MM.1S (cell line): ENCODE data around the gene CD8B.

ENCODE experiments used
- DNase-seq: peaks from one replicate; pipeline ENCODE4 v3.0.0-alpha.2; 2015
- H2AFZ ChIP-seq: fragments of 300-600 bp; sonication (generic); 2 replicates; pipeline ENCODE4 v1.6.0; 2016; ENCODE audit warnings: antibody characterized with exemption, low read length
- H3F3A ChIP-seq: fragments of 300-600 bp; sonication (generic); 2 replicates; pipeline ENCODE4 v1.6.1; 2016; ENCODE audit warnings: mild to moderate bottlenecking, antibody characterized with exemption, low read length, moderate library complexity, mixed read lengths; ENCODE audit not compliant: insufficient read depth
- H3K27ac ChIP-seq: fragments of 300-600 bp; sonication (generic); 2 replicates; pipeline ENCODE4 v1.5.1; 2016; ENCODE audit warnings: mild to moderate bottlenecking, low read length
- H3K27me3 ChIP-seq: fragments of 300-600 bp; sonication (generic); replicated peaks from 2 replicates; pipeline ENCODE4 v1.6.0; 2016; ENCODE audit warnings: low read length; ENCODE audit not compliant: insufficient read depth
- H3K36me3 ChIP-seq: fragments of 300-600 bp; sonication (generic); replicated peaks from 2 replicates; pipeline ENCODE4 v1.6.1; 2016; ENCODE audit warnings: mild to moderate bottlenecking, low read length, mixed read lengths; ENCODE audit not compliant: insufficient read depth
- H3K4me1 ChIP-seq: fragments of 300-600 bp; sonication (generic); 2 replicates; pipeline ENCODE4 v1.6.1; 2016; ENCODE audit warnings: low read length, mixed read lengths
- H3K4me2 ChIP-seq: fragments of 300-600 bp; sonication (generic); 2 replicates; pipeline ENCODE4 v1.6.0; 2016; ENCODE audit warnings: low read depth, low read length
- H3K4me3 ChIP-seq: fragments of 300-600 bp; sonication (generic); 2 replicates; pipeline ENCODE4 v1.5.1; 2016; ENCODE audit warnings: low read length, mixed read lengths
- H3K79me2 ChIP-seq: fragments of 300-600 bp; sonication (generic); 2 replicates; pipeline ENCODE4 v1.6.1; 2016; ENCODE audit warnings: mixed run types, low read length, mixed read lengths
- H3K9ac ChIP-seq: fragments of 300-600 bp; sonication (generic); 2 replicates; pipeline ENCODE4 v1.6.1; 2016; ENCODE audit warnings: low read length, mixed read lengths
- H3K9me2 ChIP-seq: fragments of 300-600 bp; sonication (generic); replicated peaks from 2 replicates; pipeline ENCODE4 v1.6.1; 2016; ENCODE audit warnings: mild to moderate bottlenecking, low read length, mixed read lengths; ENCODE audit not compliant: insufficient read depth
- H3K9me3 ChIP-seq: fragments of 300-600 bp; sonication (generic); replicated peaks from 2 replicates; pipeline ENCODE4 v1.6.1; 2016; ENCODE audit warnings: mild to moderate bottlenecking, low read length, mixed read lengths; ENCODE audit not compliant: insufficient read depth
- H4K20me1 ChIP-seq: fragments of 300-600 bp; sonication (generic); 2 replicates; pipeline ENCODE4 v1.6.1; 2016; ENCODE audit warnings: mild to moderate bottlenecking, low read length, moderate library complexity, mixed read lengths; ENCODE audit not compliant: insufficient read depth
- CTCF ChIP-seq: fragments of 300-600 bp; sonication (generic); IDR thresholded peaks from 2 replicates; pipeline ENCODE4 v1.5.1; 2016; ENCODE audit warnings: antibody characterized with exemption, low read length, mixed read lengths
- EZH2 ChIP-seq: fragments of 300-600 bp; sonication (generic); optimal IDR thresholded peaks from 2 replicates; pipeline ENCODE3; 2017; ENCODE audit warnings: low read depth, mild to moderate bottlenecking, antibody characterized with exemption, low read length, mixed read lengths
- EZH2phosphoT487 ChIP-seq: fragments of 300-600 bp; sonication (generic); IDR thresholded peaks from 2 replicates; pipeline ENCODE4 v1.6.1; 2018; ENCODE audit warnings: antibody characterized with exemption, low read length

CD8B gene

DNA sequence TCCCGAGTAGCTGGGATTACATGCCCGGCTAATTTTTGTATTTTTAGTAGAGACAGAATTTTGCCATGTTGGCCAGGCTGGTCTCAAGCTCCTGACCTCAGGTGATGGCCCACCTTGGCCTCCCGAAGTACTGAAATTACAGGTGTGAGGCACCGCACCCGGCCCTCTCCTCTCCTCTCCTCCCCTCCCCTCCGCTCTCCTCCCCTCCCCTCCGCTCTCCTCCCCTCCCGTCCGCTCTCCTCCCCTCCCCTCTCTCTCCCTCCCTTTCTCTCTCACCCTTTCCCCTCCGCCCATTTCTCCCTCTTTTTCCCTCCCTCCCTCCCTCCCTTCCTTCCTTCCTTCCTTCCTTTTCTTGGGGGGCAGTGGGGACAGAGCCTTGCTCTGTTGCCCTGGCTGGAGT lies 28.4 kb downstream of the CD8B start:
- Histone ChIP-seq H3K4me2 (no peak overlapping the region), H3K27ac (no peak overlapping the region), H3K9me2 (no peaks in the 10 kb centered on the region), H3K9ac (no peak overlapping the region), H4K20me1 (no peaks in the 10 kb centered on the region), H3K4me3 (no peak overlapping the region), H3K4me1 (no peaks in the 10 kb centered on the region), H2AFZ (no peak overlapping the region), H3F3A (no peaks in the 10 kb centered on the region), H3K27me3 (no peaks in the 10 kb centered on the region), H3K36me3 (no peaks in the 10 kb centered on the region), H3K9me3 (no peaks in the 10 kb centered on the region), H3K79me2 (no peaks in the 10 kb centered on the region)
- no peak for DNase-seq
- TF ChIP-seq EZH2 (no peak), EZH2phosphoT487 (no peak), CTCF (no peak)

DNA sequence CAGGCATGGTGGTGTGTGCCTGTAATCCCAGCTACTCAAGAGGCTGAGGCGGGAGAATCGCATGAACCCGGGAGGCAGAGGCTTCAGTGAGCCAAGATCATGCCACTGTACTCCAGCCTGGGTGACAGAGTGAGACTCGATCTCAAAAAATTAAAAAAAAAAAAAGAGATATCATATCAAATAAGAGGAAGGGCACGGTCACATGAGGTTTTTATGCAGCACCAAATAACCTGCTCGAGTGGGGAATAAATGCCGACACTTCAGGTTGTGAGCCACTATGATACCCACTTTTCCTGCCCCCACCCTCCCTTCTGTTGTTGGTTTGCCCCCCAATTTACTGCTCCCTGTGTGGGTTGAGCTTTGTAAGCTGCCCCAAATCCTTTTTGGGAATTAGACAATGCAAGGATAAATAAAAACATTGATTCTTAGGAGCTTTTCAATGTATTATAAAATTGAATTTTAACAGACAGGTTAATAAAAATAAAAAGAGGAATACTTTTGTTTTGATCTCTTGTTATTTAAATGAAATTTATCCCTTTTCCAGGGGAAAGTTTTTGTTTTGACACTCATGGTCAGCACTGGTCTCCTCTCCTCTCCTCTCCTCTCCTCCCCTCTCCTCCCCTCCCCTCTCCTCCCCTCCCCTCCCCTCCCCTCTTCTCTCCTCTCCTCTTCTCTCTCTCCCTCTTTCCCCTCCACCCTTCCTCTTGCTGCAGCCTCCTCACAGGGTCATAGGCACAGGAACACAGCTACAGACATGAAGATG lies 29.2 kb downstream of the CD8B start:
- H3F3A ChIP-seq: no peaks in the 10 kb centered on the region
- no peaks in the 10 kb centered on the region for H3K4me1 ChIP-seq
- no peaks in the 10 kb centered on the region for H3K36me3 ChIP-seq
- H3K9me2 ChIP-seq: no peaks in the 10 kb centered on the region
- no peaks in the 10 kb centered on the region for H4K20me1 ChIP-seq
- H2AFZ ChIP-seq: no peak overlapping the region
- no peak overlapping the region for H3K9ac ChIP-seq
- no peak overlapping the region for H3K4me2 ChIP-seq
- no peak overlapping the region for H3K4me3 ChIP-seq
- H3K27ac ChIP-seq: no peak overlapping the region
- H3K27me3 ChIP-seq: no peaks in the 10 kb centered on the region
- no peaks in the 10 kb centered on the region for H3K79me2 ChIP-seq
- DNase-seq: no peak
- no peaks in the 10 kb centered on the region for H3K9me3 ChIP-seq
- TF ChIP-seq EZH2phosphoT487 (no peak), EZH2 (no peak), CTCF (no peak)

DNA sequence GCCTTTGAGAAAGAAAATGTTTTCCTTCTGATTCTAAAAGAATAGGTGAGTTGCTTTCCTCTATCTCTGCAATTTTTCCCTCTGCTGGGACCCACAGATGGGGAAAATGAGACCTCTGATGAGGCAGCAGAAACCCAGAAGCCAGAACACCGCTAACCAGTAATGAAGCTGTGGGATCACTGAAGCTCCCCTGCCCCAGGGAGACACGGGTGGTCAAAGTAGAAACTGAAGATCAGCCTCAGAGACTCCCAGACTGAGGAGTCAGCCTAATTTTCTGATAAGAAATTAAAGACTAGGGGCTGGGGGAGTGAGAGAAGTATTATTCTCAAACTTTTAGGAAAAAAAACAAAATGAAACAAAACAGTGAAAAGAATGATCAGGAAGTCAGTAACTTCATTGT lies 30.1 kb downstream of the CD8B start:
- Histone ChIP-seq H3K27ac (no peak overlapping the region), H3K9ac (no peak overlapping the region), H3K4me1 (no peaks in the 10 kb centered on the region), H3K9me2 (no peaks in the 10 kb centered on the region), H3K27me3 (no peaks in the 10 kb centered on the region), H3K79me2 (no peaks in the 10 kb centered on the region), H3K4me2 (no peak overlapping the region), H2AFZ (no peak overlapping the region), H3F3A (no peaks in the 10 kb centered on the region), H3K9me3 (no peaks in the 10 kb centered on the region), H3K4me3 (no peak overlapping the region), H4K20me1 (no peaks in the 10 kb centered on the region), H3K36me3 (no peaks in the 10 kb centered on the region)
- TF ChIP-seq EZH2 (no peak), CTCF (no peak), EZH2phosphoT487 (no peak)
- DNase-seq: no peak
